Measurements from ENCODE around the gene RRP15.

DNA sequence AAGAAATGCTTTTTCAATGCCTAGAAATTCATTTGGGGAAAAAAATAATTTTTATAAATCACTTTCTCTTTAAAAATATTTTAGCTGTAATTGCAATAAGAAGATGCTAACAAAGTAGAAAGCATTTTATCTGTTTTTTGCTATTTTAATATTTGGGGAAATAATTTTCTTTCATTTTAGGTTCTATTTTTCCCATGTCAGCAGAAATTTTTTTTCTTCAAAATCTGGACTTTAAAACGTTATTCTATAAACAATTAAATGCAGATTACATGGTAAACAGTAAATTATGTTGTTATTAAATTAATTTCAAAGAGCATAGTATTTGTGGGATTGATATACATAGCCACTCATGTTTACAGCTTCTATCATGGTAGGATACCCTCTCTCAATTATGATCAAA, 27.7 kb upstream of the RRP15 start:
- TF ChIP-seq CTCF (conservative IDR thresholded peaks at IDR 0.05; ENCODE audit: low read depth in 2 of 2) (no peak), EZH2 (IDR thresholded peaks at IDR 0.05; ENCODE audit: low read depth, unreplicated experiment) (no peak), REST (IDR thresholded peaks at IDR 0.05; ENCODE audit: unreplicated experiment) (no peak), CREB1 (CRISPR knock-in tag; IDR thresholded peaks at IDR 0.05; ENCODE audit: low read depth) (no peak), ZNF114 (CRISPR knock-in tag; IDR thresholded peaks at IDR 0.05) (no peak), EZH2phosphoT487 (IDR thresholded peaks at IDR 0.05; ENCODE audit: unreplicated experiment) (no peak), STAT1 (IDR thresholded peaks at IDR 0.05; ENCODE audit: unreplicated experiment) (no peak), POLR2AphosphoS5 (IDR thresholded peaks at IDR 0.05; ENCODE audit: low read depth) (no peak), NANOG (IDR thresholded peaks at IDR 0.05; ENCODE audit: borderline replicate concordance) (no peak), JUNB (IDR thresholded peaks at IDR 0.05; ENCODE audit: unreplicated experiment) (no peak)
